Fibroblast of lung (primary cell): ENCODE data around the gene BATF.

Experiments
- CTCF ChIP-seq, 2 donors: IDR thresholded peaks in 1 of 2; conservative IDR thresholded peaks in 1 of 2; 1 replicate in 1 of 2; 2 replicates in 1 of 2; pipeline ENCODE4 v1.5.1; 2011 to 2012; ENCODE audit warnings: low read length in 2 of 2, control low read depth in 1 of 2, inconsistent platforms in 1 of 2, low read depth in 1 of 2, mild to moderate bottlenecking in 1 of 2
- EZH2 ChIP-seq: IDR thresholded peaks from 2 replicates; pipeline ENCODE4 v1.5.1; 2012; ENCODE audit warnings: low read length, control low read depth, mild to moderate bottlenecking; ENCODE audit errors: missing control alignments

GRCh38 chr14:75579338-75579864 lies 57.1 kb downstream of the BATF start:
- TF ChIP-seq EZH2 (no peak), CTCF (conservative IDR thresholded peaks at IDR 0.05 in 1 of 2, IDR thresholded peaks at IDR 0.05 in 1 of 2; ENCODE audit: low read depth in 1 of 2, low read length in 2 of 2) (no peak)
